HepG2 (cell line): ENCODE results near the gene PBOV1. TPM values are rescaled to one million over a fixed set of nuclear protein-coding genes. Genes with fewer than 3 reads are reported as not detected.
A peak's percentile ranks its signal among the peaks of the same experiment; 100 is the strongest.

Source experiments
- ADNP ChIP-seq: sonication (generic); formaldehyde crosslinking; IDR thresholded peaks from 2 replicates; pipeline ENCODE4 v1.4.0; 2020; ENCODE audit warnings: missing genetic modification reagents
- ATF7 ChIP-seq, 2 experiments: fragments of 450-650 bp in 1 of 2; sonication (generic) in 1 of 2; formaldehyde crosslinking in 1 of 2; IDR thresholded peaks; 2 replicates each; pipeline versions ENCODE4 v1.4.0 to v1.6.1; 2016 to 2020; ENCODE audit warnings: antibody characterized with exemption in 1 of 2, mild to moderate bottlenecking in 1 of 2, missing genetic modification reagents in 1 of 2
- CBX2 ChIP-seq, 2 experiments: fragments of 200-600 bp in 1 of 2; sonication (generic); formaldehyde crosslinking in 1 of 2; IDR thresholded peaks; 2 replicates each; pipeline versions ENCODE4 v1.7.0 to v1.8.1; 2018 to 2022; ENCODE audit warnings: low read depth in 2 of 2, low read length in 1 of 2, mild to moderate bottlenecking in 1 of 2, missing genetic modification reagents in 1 of 2
- HBP1 ChIP-seq: IDR thresholded peaks from 2 replicates; pipeline ENCODE4 v1.6.1; 2016; ENCODE audit warnings: low read depth, control low read depth
- HIC2 ChIP-seq: sonication (generic); formaldehyde crosslinking; IDR thresholded peaks from 2 replicates; pipeline ENCODE4 v1.9.0; 2022; ENCODE audit warnings: low read depth, missing genetic modification reagents
- HNF1B ChIP-seq: sonication (generic); formaldehyde crosslinking; IDR thresholded peaks from 2 replicates; pipeline ENCODE4 v1.5.1; 2020; ENCODE audit warnings: mild to moderate bottlenecking, moderate library complexity, missing genetic modification reagents
- HOMEZ ChIP-seq: IDR thresholded peaks from 2 replicates; pipeline ENCODE4 v1.6.1; 2016; ENCODE audit warnings: low read depth
- PAWR ChIP-seq: sonication (generic); formaldehyde crosslinking; IDR thresholded peaks from 2 replicates; pipeline ENCODE4 v1.4.0; 2020; ENCODE audit warnings: missing genetic modification reagents, mild to moderate bottlenecking, borderline replicate concordance
- RFXANK ChIP-seq: IDR thresholded peaks from 2 replicates; pipeline ENCODE4 v1.6.1; 2016
- SP140L ChIP-seq: sonication (generic); formaldehyde crosslinking; IDR thresholded peaks from 2 replicates; pipeline ENCODE4 v1.4.0; 2020; ENCODE audit warnings: missing genetic modification reagents, borderline replicate concordance
- SP5 ChIP-seq: IDR thresholded peaks from 2 replicates; pipeline ENCODE4 v1.6.1; 2016; ENCODE audit warnings: low read depth, borderline replicate concordance
- STAT5B ChIP-seq: sonication (generic); formaldehyde crosslinking; IDR thresholded peaks from 2 replicates; pipeline ENCODE4 v1.4.0; 2020; ENCODE audit warnings: missing genetic modification reagents
- SYNCRIP ChIP-seq: fragments of 200-400 bp; formaldehyde crosslinking; IDR thresholded peaks from 2 replicates; pipeline ENCODE4 v1.6.1; 2018; ENCODE audit warnings: mild to moderate bottlenecking, low read depth, low read length; ENCODE audit not compliant: insufficient read depth
- ZBTB1 ChIP-seq: sonication (generic); formaldehyde crosslinking; IDR thresholded peaks from 2 replicates; pipeline ENCODE4 v1.4.0; 2020; ENCODE audit warnings: missing genetic modification reagents, borderline replicate concordance
- ZMYM2 ChIP-seq: sonication (generic); formaldehyde crosslinking; IDR thresholded peaks from 2 replicates; pipeline ENCODE4 v1.8.0; 2022; ENCODE audit warnings: mild to moderate bottlenecking, missing genetic modification reagents
- ZNF274 ChIP-seq: sonication (generic); formaldehyde crosslinking; IDR thresholded peaks from 2 replicates; pipeline ENCODE4 v1.5.1; 2020; ENCODE audit warnings: mild to moderate bottlenecking, missing genetic modification reagents
- ZNF678 ChIP-seq: sonication (generic); formaldehyde crosslinking; IDR thresholded peaks from 2 replicates; pipeline ENCODE4 v1.4.0; 2020; ENCODE audit warnings: mild to moderate bottlenecking, missing genetic modification reagents
- ZNF747 ChIP-seq: sonication (generic); formaldehyde crosslinking; IDR thresholded peaks from 2 replicates; pipeline ENCODE4 v1.8.1; 2023; ENCODE audit warnings: missing genetic modification reagents, mild to moderate bottlenecking, borderline replicate concordance
- polyA plus RNA-seq, 8 experiments: library from polyadenylated mRNA; depleted of rRNA in 3 of 8; stranded (reverse) in 7 of 8; unstranded in 1 of 8; fragments of >200 nt; fragmentation: Illumina TruSeq in 4 of 8; extraction: Trizol in 4 of 8; gene quantifications; 2 replicates each; pipeline versions ENCODE4 v1.2.1 to v1.2.3, GENCODE V29; 2011 to 2016; ENCODE audit warnings: low read depth in 4 of 8, missing spikeins in 1 of 8, mixed read lengths in 1 of 8; ENCODE audit not compliant: insufficient read depth in 1 of 8
- total RNA-seq, 5 experiments: library from RNA; depleted of rRNA; stranded (reverse); fragments of >200 nt; fragmentation: Illumina TruSeq; extraction: Trizol; gene quantifications; 2 replicates each; pipeline ENCODE4 v1.2.3, GENCODE V29; 2016; ENCODE audit warnings: low read depth in 1 of 5
- TF ChIP-seq, protein P1 (sequence below): sonication (generic); formaldehyde crosslinking; IDR thresholded peaks from 2 replicates; pipeline ENCODE4 v1.5.0; 2020; ENCODE audit warnings: mild to moderate bottlenecking, missing genetic modification reagents, moderate library complexity
- TF ChIP-seq, protein P2 (sequence below): sonication (generic); formaldehyde crosslinking; IDR thresholded peaks from 2 replicates; pipeline ENCODE4 v1.8.0; 2022; ENCODE audit warnings: mild to moderate bottlenecking, missing genetic modification reagents, moderate library complexity

Gene PBOV1
- total and polyA plus RNA-seq, 2 of the 13 experiments (the other 11 are each of a cell fraction or from before 2014, with no cell fraction given) = not detected

DNA sequence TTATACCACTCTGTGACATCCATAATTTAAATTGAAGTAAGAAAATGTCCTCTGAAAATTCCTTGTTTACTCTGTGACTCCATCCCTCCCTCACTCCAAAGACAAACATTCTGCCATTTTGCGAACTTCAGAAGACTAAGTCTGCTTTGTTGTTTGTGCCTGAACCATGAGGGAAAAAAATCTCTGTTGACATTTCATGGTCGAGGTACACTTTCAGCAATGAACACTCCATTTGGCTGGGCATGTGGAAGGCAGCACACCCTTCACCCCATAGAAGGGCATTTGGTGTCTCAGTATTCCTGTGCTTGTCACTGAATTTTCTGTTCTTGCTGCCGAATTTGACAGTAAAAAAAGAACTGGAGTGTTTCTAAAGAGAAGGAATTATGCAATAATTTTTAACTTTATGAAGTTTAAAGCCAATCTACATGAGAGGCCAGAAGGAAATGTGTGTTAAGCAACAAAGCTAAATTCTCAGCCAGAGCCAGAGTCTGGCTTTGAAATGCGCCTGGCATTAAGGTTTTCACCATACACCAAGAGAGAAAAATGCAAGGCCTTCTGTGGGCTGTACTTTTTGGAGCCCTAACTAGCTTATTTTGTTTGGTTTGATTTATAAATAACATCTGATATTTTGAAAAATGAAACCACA lies 4.7 kb upstream of the PBOV1 start (continued):
- TF ChIP-seq HOMEZ = peak; percentile 100
- no peak for TF ChIP-seq CBX2 (IDR thresholded peaks at IDR 0.05; ENCODE audit: low read depth, low read length)
- TF ChIP-seq CBX2 (CRISPR knock-in tag; IDR thresholded peaks at IDR 0.05; ENCODE audit: low read depth) = 0 out of 2 replicates have a peak, but pooled peaks have one; percentile 25
- no peak for TF ChIP-seq ZNF678
- TF ChIP-seq RFXANK (CRISPR knock-in tag) = no peak
- TF ChIP-seq HIC2 (CRISPR knock-in tag) = peak; percentile 93
- TF ChIP-seq SP140L (CRISPR knock-in tag) = no peak
- TF ChIP-seq, protein P1, sequence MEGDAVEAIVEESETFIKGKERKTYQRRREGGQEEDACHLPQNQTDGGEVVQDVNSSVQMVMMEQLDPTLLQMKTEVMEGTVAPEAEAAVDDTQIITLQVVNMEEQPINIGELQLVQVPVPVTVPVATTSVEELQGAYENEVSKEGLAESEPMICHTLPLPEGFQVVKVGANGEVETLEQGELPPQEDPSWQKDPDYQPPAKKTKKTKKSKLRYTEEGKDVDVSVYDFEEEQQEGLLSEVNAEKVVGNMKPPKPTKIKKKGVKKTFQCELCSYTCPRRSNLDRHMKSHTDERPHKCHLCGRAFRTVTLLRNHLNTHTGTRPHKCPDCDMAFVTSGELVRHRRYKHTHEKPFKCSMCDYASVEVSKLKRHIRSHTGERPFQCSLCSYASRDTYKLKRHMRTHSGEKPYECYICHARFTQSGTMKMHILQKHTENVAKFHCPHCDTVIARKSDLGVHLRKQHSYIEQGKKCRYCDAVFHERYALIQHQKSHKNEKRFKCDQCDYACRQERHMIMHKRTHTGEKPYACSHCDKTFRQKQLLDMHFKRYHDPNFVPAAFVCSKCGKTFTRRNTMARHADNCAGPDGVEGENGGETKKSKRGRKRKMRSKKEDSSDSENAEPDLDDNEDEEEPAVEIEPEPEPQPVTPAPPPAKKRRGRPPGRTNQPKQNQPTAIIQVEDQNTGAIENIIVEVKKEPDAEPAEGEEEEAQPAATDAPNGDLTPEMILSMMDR (CRISPR knock-in tag) = peak; percentile 19; the same call in 1 of the 2 replicates
- TF ChIP-seq, protein P2, sequence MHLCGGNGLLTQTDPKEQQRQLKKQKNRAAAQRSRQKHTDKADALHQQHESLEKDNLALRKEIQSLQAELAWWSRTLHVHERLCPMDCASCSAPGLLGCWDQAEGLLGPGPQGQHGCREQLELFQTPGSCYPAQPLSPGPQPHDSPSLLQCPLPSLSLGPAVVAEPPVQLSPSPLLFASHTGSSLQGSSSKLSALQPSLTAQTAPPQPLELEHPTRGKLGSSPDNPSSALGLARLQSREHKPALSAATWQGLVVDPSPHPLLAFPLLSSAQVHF (CRISPR knock-in tag) = no peak
- TF ChIP-seq ZNF274 (CRISPR knock-in tag) = no peak
- no peak for TF ChIP-seq STAT5B (CRISPR knock-in tag)
- peak; percentile 92 for TF ChIP-seq ZMYM2 (CRISPR knock-in tag)
- no peak for TF ChIP-seq SYNCRIP
- no peak; the same call in 1 of the 2 replicates for TF ChIP-seq ZNF747 (CRISPR knock-in tag)
- TF ChIP-seq PAWR (CRISPR knock-in tag) = no peak
- TF ChIP-seq HNF1B (CRISPR knock-in tag) = peak; percentile 95
- TF ChIP-seq ADNP (CRISPR knock-in tag) = no peak
- TF ChIP-seq HBP1 (CRISPR knock-in tag) = peak; percentile 95; the same call in 1 of the 2 replicates
- TF ChIP-seq ZBTB1 (CRISPR knock-in tag) = no peak
- peak; percentile 84 for TF ChIP-seq SP5
- TF ChIP-seq ATF7 (IDR thresholded peaks at IDR 0.05) = no peak
- no peak; the same call in 1 of the 2 replicates for TF ChIP-seq ATF7 (CRISPR knock-in tag; IDR thresholded peaks at IDR 0.05)
